Measurements from ENCODE around the gene GPT2.
"Not testable (repeated sequence)": the region's sequence is repeated elsewhere in the genome, so short reads cannot be mapped to it uniquely, and the experiment has no call there.

Gene GPT2

GRCh38 chr16:46862555-46863447 is 21.4 kb upstream of the GPT2 start:
- no peak for DNase-seq

DNA sequence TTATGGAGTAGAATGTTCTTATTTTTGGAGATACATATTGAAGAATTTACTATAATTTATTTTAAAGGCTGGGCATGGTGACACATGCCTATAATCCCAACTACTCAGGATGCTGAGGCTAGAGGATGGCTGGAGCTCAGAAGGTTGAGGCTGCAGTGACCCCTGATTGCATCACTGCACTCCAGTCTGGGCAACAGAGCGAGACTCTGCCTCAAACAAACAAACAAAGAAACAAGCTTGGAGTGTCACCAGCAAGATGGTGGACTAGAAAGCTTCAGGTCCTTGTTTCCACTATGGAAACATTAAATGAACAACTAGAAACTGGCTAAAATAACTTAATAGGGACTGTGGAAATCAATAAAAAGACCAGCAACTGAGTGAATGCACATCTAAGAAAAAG is 17.9 kb upstream of the GPT2 start:
- no peak for DNase-seq

DNA sequence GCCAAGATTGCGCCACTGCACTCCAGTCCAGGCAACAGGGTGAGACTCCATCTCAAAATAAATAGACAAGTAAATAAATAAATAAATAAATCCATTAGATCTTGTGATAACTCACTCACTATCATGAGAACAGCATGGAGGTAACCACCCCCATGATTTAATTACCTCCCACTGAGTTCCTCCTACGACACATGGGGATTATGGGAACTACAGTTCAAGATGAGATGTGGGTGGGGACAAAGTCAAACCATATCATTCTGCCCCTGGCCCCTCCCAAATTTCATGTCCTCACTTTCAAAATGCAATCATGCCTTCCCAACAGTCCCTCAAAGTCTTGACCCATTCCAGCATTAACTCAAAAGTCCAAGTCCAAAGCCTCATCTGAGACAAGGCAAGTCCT is 16.7 kb upstream of the GPT2 start:
- DNase-seq, result not testable (repeated sequence)

DNA sequence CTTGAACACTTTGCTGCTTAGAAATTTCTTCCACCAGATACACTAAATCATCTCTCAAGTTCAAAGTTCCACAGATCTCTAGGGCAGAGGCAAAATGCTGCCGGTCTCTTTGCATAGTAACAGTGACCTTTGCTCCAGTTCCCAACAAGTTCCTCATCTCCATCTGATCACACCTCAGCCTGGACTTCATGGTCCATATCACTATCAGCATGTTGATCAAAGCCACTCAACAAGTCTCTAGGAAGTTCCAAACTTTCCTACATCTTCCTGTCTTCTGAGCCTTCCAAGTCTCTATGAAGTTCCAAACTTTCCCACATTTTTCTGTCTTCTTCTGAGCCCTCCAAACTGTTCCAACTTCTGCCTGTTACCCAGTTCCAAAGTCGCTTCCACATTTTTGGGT is 15.3 kb upstream of the GPT2 start:
- DNase-seq, result not testable (repeated sequence)

- no peak for DNase-seq
Measured at GRCh38 chr16:46871597-46871996, 12.6 kb upstream of the GPT2 start.

GRCh38 chr16:46873201-46873600 is 11.0 kb upstream of the GPT2 start:
- DNase-seq, result no peak

GRCh38 chr16:46875243-46875642 is 8.9 kb upstream of the GPT2 start:
- no peak for DNase-seq

GRCh38 chr16:46882304-46882939 is 1.7 kb upstream of the GPT2 start:
- DNase-seq, result no peak

DNA sequence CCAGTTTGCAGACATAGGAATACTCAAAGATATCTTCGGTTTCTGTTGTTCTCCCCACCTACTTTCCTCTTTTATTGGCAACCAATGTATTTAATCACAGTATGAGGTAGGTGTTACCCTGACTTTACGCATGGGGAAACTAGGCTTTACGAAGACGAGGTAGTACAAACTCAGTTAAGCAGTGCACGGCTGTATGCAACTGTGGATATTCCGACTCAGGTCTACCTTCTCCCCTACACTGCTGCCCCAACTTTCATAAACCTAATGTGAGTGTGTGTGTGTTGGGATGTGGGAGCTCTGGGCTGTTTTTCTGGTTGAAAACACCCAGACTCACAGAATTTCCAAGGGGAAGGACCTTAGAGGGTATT is 1.2 kb upstream of the GPT2 start:
- no peak for DNase-seq

- DNase-seq, result peak in 1 of 2 experiments; percentile 49
Measured at GRCh38 chr16:46883353-46883689, 841 bp upstream of the GPT2 start.

DNA sequence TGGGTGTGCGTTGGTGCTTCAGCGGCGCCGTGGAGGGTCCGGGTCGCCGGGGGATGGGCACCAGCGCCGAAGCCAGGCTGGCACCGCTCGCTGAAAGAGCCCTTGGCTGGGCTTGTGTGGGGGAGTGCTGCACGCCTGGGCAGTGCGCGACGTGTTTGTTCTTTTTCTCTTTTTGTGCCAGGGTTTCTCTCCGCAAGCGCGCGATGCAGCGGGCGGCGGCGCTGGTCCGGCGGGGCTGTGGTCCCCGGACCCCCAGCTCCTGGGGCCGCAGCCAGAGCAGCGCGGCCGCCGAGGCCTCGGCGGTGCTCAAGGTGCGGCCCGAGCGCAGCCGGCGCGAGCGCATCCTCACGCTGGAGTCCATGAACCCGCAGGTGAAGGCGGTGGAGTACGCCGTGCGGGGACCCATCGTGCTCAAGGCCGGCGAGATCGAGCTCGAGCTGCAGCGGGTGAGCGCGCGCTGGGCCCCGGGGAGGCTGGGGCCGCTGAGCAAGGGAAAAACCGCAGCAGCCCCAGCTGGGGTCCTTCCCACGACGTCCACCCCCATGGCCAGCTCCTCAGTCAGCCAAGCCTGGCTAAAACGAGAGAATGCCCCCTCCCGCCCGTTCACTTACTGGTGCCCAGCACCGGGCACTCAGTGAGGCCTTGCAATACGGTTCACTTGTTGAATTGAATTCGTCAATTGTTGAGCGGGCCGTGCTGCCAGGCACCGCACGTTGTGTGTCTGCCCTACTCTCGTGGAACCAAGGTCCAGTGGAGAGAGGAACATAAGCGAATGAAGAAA is 541 bp downstream of the GPT2 start:
- DNase-seq, result peak in 1 of 2 experiments; percentile 3

GRCh38 chr16:46885960-46886763 is 2.0 kb downstream of the GPT2 start:
- peak in 1 of 2 experiments; percentile 4 for DNase-seq

- DNase-seq, result no peak
Measured at GRCh38 chr16:46886764-46887523, 2.8 kb downstream of the GPT2 start.

DNA sequence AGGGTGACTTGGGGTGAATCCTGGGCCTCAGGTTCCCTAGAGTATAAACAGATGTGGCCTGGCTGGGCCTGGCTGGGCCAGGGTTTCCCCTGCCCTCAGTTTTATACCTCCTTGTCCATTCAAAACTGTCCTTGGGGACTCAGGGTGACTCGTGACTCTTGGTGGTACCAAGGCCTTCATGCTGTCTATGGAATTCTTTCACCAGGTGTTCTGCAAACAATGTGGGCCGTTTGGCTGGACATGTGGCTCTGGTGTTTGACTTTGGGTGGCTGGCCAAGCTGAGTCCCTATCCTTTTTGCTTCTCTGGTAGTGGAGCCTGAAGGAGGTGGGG is 3.3 kb downstream of the GPT2 start:
- no peak for DNase-seq

DNA sequence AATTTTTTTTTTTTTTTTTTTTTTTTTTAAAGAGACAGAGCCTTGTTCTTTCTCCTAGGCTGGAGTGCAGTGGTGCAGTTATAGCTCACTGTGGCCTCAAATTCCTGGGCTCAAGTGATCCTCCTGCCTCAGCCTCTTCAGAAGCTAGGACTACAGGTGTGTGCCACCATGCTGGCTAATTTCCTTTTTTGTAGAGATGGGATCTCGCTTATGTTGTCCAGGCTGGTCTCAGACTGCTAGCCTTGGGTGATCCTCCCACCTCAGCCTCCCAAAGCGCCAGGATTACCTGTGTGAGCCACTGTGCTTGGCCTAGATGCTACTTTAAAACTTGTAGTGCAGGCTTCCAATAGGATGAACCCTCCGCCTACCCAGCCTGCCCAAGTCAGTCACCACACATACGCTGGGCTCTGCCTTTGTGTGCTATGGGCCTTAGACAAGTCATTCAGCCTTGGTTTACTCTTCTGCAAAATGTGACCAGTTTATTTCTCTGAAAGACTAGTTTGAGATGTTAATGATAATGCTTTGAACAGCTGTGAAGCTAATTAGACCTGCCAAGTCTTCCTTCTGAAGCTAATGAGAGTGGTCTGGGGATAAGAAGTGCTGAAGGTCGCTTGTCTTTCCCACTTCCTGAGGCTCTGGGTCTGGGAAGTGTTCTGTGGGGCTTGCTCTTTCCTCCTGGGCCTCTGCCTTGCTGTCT is 5.2 kb downstream of the GPT2 start:
- DNase-seq, result no peak

- no peak for DNase-seq
Measured at GRCh38 chr16:46889942-46890300, 5.8 kb downstream of the GPT2 start.

- DNase-seq, result no peak
Measured at GRCh38 chr16:46891910-46892309, 7.7 kb downstream of the GPT2 start.

DNA sequence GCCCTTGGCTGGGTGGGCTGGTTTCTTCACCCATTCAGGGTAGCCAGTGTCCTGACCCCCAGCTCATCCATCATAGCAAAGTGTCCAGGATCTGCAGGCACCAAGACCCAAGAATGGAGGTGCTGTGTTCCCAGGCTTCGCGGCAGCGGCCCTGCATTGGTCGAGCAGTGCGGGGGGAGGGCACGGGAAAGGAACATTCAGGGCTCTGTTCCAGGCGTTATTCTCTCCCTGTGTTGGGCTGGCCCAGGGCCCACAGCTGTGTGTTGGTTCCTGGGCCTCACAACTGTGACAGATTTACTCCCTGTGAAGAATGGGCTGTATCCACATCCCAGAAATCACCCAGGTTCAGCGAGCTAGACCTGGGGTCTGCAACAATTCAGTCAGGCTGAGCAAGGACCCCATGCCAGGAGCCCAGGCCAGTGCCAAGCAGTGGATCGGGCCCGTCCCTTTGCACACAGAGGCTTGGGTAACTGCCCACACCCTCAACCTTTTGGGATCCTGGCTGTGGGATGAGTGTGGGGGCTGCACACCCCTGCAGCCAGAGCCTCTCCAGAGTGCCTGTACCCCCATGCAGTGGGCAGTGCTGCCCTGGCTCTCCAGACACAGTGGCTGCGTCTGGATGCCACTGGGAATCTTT is 10.0 kb downstream of the GPT2 start:
- no peak for DNase-seq

DNA sequence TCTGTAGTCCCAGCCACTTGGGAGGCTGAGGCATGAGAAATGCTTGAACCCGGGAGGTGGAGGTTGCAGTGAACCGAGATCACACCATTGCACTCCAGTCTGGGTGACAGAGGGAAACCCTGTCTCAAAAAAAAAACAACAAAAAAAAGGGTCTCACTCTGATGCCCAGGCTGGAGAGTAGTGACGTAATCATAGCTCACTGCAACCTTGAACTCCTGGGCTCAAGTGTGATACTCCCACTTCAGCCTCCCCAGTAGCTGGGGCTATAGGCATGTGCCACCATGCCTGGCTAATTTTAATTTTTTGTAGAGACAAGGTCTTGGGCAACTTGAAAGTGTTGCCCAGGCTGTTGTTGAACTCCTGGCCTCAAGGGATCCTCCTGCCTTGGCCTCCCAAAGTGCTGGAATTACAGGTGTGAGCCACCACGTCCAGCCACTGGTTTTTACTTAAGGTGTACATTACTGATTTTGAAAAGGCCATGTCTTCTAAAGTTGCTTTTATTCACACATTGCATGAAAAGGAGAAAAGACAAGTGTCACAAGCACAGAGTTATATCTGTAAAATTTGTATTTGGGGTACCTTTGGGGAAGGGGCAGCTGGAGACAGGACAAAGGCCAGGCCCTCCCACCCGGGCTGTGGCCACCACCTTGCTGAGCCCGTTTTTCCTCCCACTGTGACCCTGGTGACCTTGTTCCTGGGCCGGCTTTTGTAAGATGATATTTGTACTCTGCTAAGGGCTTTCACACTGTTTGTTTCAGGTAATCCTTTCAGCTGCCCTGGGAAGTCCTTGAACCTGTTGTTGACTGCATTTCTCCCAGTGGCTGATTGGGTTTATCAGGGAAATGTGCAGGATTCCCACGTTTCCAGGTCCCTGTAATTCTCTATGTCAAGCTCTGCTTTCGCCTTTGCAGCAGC is 11.5 kb downstream of the GPT2 start:
- DNase-seq, result no peak

DNA sequence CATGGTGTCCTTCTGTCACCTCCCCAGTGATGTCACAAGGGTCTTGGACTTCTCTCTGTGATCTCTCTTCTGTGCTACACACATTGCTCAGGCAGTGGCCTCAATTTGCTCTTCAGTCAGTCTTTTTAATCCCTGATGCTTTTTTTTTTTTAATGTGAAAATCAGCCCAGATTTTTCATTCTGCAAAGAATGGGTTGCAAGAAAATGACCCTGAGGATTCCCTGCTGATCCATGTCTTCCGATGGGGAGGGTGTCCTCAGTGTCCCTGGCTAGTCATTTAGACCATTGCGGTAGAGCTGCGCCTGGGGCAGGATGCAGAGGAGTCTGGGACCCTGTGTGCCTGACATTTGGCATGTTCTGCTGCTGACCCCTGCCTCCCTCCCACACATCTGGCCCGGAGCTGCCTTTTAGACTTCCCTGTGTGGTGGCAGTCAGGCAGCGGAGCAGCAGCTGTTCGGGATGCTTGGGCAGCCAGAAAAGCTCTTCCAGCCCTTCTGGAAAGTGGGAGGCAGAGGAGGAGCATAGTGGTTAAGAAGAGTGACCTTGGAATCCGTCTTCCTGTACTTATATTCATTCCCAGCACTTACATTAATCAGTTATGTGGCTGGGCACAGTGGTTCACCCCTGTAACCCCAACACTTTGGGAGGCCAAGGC is 12.3 kb downstream of the GPT2 start:
- DNase-seq, result no peak

Data from NCI-H2081 (cell line).